Thoracic aorta (tissue), 2 donors: Measurements from ENCODE around the gene TRPM2. TPM values are rescaled to one million over a fixed set of nuclear protein-coding genes. Genes with fewer than 3 reads are reported as not detected.

Experiments used
- ATAC-seq: fragments of 150-250 bp; one replicate; pipeline ENCODE4 v1.8.0; 2017; ENCODE audit warnings: low read depth; ENCODE audit not compliant: insufficient number of reproducible peaks, low FRiP score
- DNase-seq: peaks from one replicate; pipeline ENCODE4 v3.0.0-alpha.2; 2020; ENCODE audit warnings: low spot score
- H3K27ac ChIP-seq, 2 donors: fragments of 200-600 bp; sonication (generic); 1 replicate in 1 of 2; 2 replicates in 1 of 2; pipeline ENCODE4 v1.5.1; 2016; ENCODE audit warnings: mild to moderate bottlenecking in 2 of 2, moderate library complexity in 2 of 2
- H3K27me3 ChIP-seq: fragments of 200-600 bp; sonication (generic); replicated peaks from 2 replicates; pipeline ENCODE4 v1.6.0; 2016; ENCODE audit warnings: mild to moderate bottlenecking; ENCODE audit not compliant: insufficient read depth
- H3K36me3 ChIP-seq: fragments of 200-600 bp; sonication (generic); one replicate; pipeline ENCODE4 v1.5.1; 2016
- H3K4me1 ChIP-seq, 2 donors: fragments of 200-600 bp; sonication (generic); 1 replicate in 1 of 2; 2 replicates in 1 of 2; pipeline versions ENCODE4 v1.5.1 to v1.6.0; 2016; ENCODE audit warnings: low read depth in 2 of 2, mild to moderate bottlenecking in 1 of 2; ENCODE audit not compliant: control insufficient read depth in 1 of 2
- H3K4me3 ChIP-seq: fragments of 200-600 bp; sonication (generic); 2 replicates; pipeline ENCODE4 v1.5.1; 2016; ENCODE audit warnings: mild to moderate bottlenecking
- H3K9me3 ChIP-seq: fragments of 200-600 bp; sonication (generic); 2 replicates; pipeline ENCODE4 v1.5.1; 2016
- total RNA-seq, 2 donors: library from RNA; depleted of rRNA; stranded (reverse); fragments of >200 nt; gene quantifications; one replicate each; pipeline versions ENCODE4 v1.1.0 to v1.2.3, GENCODE V29; 2016
- TF ChIP-seq, protein P1 (sequence below): fragments of 200-600 bp; sonication (generic); IDR thresholded peaks from one replicate; pipeline ENCODE4 v1.5.1; 2019; ENCODE audit warnings: antibody characterized with exemption

TRPM2 gene
- total RNA-seq, 2 donors from 2014 or later: 10.4 to 12.9 TPM

DNA sequence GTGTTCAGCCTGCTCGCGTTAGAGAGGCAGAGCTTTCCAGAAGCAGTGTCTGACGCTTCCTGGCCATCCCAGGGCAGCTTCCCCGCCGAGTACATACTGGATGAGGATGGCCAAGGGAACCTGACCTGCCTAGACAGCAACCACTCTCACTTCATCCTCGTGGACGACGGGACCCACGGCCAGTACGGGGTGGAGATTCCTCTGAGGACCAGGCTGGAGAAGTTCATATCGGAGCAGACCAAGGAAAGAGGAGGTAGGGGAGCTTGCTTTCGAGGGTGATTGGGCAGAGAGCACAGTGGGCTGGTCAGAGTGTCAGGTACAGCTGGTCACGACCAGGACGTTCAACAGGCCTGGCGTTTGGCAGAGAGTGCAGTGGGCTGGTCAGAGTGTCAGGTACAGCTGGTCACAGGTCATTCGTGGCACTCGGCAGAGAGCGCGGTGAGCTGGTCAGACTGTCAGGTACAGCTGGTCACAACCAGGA lies 22.4 kb downstream of the TRPM2 start:
- no peaks in the 10 kb centered on the region for H3K4me1 ChIP-seq
- H3K27me3 ChIP-seq: no peaks in the 10 kb centered on the region
- no peaks in the 10 kb centered on the region for H3K9me3 ChIP-seq
- TF ChIP-seq, protein P1, sequence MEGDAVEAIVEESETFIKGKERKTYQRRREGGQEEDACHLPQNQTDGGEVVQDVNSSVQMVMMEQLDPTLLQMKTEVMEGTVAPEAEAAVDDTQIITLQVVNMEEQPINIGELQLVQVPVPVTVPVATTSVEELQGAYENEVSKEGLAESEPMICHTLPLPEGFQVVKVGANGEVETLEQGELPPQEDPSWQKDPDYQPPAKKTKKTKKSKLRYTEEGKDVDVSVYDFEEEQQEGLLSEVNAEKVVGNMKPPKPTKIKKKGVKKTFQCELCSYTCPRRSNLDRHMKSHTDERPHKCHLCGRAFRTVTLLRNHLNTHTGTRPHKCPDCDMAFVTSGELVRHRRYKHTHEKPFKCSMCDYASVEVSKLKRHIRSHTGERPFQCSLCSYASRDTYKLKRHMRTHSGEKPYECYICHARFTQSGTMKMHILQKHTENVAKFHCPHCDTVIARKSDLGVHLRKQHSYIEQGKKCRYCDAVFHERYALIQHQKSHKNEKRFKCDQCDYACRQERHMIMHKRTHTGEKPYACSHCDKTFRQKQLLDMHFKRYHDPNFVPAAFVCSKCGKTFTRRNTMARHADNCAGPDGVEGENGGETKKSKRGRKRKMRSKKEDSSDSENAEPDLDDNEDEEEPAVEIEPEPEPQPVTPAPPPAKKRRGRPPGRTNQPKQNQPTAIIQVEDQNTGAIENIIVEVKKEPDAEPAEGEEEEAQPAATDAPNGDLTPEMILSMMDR: no peak
- DNase-seq: no peak
- no peaks in the 10 kb centered on the region for H3K36me3 ChIP-seq
- no peak overlapping the region for H3K4me3 ChIP-seq
- H3K27ac ChIP-seq: no peak overlapping the region
- ATAC-seq: no peak

DNA sequence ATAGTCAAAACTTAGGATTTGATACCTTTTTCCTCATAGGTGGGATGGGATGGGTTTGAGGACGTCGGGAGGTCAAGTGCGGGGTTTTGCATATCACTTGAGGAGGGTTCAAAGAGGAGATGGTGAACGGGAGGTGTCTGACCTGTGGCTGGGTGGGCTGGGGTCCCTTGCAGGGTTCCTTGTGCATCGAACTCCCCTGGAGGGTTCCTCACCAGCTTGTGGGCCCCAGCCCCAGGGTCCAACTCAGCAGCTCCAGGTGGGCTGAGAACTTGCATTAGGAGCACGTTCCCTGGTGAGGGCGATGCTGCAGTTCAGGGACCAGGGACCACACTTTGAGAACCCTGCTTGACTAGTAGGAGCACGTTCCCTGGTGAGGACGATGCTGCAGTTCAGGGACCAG lies 23.2 kb downstream of the TRPM2 start:
- no peaks in the 10 kb centered on the region for H3K27me3 ChIP-seq
- TF ChIP-seq, protein P1: no peak

DNA sequence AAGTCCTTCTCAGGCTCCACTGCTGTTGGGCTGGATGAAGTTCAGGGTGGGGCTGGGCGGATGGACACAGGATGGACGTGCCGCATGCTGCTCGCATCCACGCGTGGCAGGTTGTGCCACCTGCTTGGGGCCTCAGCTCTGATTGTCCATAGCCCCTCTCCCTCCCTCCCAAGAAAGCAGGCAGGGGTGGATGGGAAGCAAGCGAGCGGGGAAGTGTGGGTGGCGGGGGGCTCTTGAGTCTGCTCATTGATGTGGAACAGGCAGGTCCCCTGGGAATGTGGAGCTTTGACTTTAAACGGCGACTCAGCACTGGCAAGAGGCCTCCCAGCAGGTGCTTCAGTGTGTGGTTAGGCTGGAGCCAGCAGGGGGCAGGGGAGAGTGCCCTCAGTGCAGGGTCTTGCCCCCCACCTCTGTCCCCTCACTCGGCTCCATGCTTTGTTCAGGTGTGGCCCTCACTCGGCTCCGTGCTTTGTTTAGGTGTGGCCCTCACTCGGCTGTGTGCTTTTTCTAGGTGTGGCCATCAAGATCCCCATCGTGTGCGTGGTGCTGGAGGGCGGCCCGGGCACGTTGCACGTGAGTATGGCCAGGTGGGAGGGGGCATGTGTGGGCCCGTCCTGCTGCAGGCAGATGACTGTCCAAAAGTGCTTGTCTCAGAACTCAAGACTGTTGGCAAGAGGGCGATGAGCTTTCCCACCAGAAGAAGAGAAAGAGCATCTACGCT lies 23.9 kb downstream of the TRPM2 start:
- no peak overlapping the region for H3K4me3 ChIP-seq
- no peaks in the 10 kb centered on the region for H3K27me3 ChIP-seq
- H3K27ac ChIP-seq: no peak overlapping the region
- H3K4me1 ChIP-seq: no peaks in the 10 kb centered on the region
- TF ChIP-seq, protein P1: no peak
- no peaks in the 10 kb centered on the region for H3K9me3 ChIP-seq
- ATAC-seq (no peak), DNase-seq (no peak)
- no peaks in the 10 kb centered on the region for H3K36me3 ChIP-seq

More for the DNA sequence above, 23.2 kb downstream of the TRPM2 start:
- Histone ChIP-seq H3K9me3 (no peaks in the 10 kb centered on the region), H3K27ac (no peak overlapping the region), H3K4me1 (no peaks in the 10 kb centered on the region), H3K4me3 (no peak overlapping the region), H3K36me3 (no peaks in the 10 kb centered on the region)
- no peak for DNase-seq
- ATAC-seq: no peak

DNA sequence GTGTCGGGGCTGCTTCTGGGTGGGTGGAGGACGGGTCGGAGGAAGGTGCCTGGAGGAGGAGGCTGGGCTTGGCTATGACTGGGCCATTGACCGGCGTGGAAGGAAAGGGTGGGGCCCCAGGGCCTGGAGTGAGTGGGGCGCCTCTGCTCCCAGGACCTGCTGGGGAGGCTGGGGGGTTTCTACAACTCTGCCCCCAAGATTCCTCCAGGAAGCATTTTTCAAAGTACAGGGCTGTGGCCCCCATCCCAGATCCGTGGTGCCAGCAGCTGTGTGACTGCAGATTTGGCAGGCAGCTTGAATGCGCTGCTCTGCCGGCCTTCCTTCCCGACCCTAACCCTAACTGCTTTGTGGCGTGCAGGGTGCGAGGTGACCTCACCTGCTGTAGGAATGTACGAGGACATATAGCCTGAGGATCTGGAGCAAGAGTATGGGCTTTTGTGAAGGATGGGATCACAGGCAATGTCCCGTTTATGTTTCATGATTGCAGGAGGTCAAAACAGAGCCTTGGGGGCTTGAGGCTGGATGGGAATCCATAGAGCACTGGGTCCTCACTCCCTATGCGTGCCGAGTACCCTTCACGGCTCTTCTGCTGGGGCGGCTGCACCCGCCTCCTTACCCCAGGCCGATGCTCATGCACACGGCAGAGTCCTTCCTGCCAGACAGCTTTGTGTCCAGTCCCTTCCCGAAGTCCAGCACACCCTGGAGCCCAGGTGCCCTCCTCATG lies 24.7 kb downstream of the TRPM2 start:
- H3K4me3 ChIP-seq: no peak overlapping the region
- TF ChIP-seq, protein P1: no peak
- H3K27me3 ChIP-seq: no peaks in the 10 kb centered on the region
- no peaks in the 10 kb centered on the region for H3K4me1 ChIP-seq
- DNase-seq (no peak), ATAC-seq (no peak)
- no peak overlapping the region for H3K27ac ChIP-seq
- H3K9me3 ChIP-seq: no peaks in the 10 kb centered on the region
- H3K36me3 ChIP-seq: no peaks in the 10 kb centered on the region
